SK-N-SH (cell line): ENCODE data around the gene TPST2. TPM values are rescaled to one million over a fixed set of nuclear protein-coding genes. Genes with fewer than 3 reads are reported as not detected.

ENCODE experiments used
- CTCF ChIA-PET: fragments of 300-600, 350-600 bp; formaldehyde crosslinking; extraction: SDS; loops from one replicate; lab custom pipeline; 2021; lab: Yijun Ruan, JAX
- POLR2A ChIA-PET: fragments of 350-600 bp; sonication (Branson Sonifier 250); formaldehyde crosslinking; extraction: SDS; loops from one replicate; lab custom pipeline; 2020; ENCODE audit warnings: antibody characterized with exemption, inconsistent platforms; lab: Yijun Ruan, JAX
- DNase-seq: peaks from one replicate; pipeline ENCODE4 v3.0.0; 2012
- H2AFZ ChIP-seq: fragments of 200-600 bp; sonication (generic); 2 replicates; pipeline ENCODE4 v1.8.1; 2016; ENCODE audit warnings: antibody characterized with exemption, mild to moderate bottlenecking, low read depth
- H3F3A ChIP-seq: fragments of 200-600 bp; sonication (generic); replicated peaks from 2 replicates; pipeline ENCODE3; 2016; ENCODE audit warnings: antibody characterized with exemption, mild to moderate bottlenecking; ENCODE audit not compliant: insufficient read depth
- H3K27ac ChIP-seq, 2 experiments: fragments of 200-500 bp in 1 of 2; fragments of 200-600 bp in 1 of 2; sonication (Bioruptor generic) in 1 of 2; sonication (generic), shearing (Covaris generic) in 1 of 2; 2 replicates each; pipeline versions ENCODE4 v1.5.1 to v1.6.1; 2014 to 2016; ENCODE audit warnings: low read depth in 2 of 2, inconsistent platforms in 1 of 2, low read length in 1 of 2, mild to moderate bottlenecking in 1 of 2, mixed read lengths in 1 of 2
- H3K27me3 ChIP-seq: fragments of 200-600 bp; sonication (generic), shearing (Covaris generic); 2 replicates; pipeline ENCODE4 v1.6.1; 2016; ENCODE audit warnings: mixed run types; ENCODE audit not compliant: insufficient read depth
- H3K36me3 ChIP-seq, 2 experiments: fragments of 200-500 bp in 1 of 2; fragments of 200-600 bp in 1 of 2; sonication (Bioruptor generic) in 1 of 2; sonication (generic) in 1 of 2; replicated peaks in 1 of 2; 2 replicates each; pipeline versions ENCODE3 to v1.5.1; 2014 to 2016; ENCODE audit warnings: low read length in 1 of 2, mild to moderate bottlenecking in 1 of 2; ENCODE audit not compliant: insufficient read depth in 2 of 2, control insufficient read depth in 1 of 2
- H3K4me1 ChIP-seq, 2 experiments: fragments of 200-500 bp in 1 of 2; fragments of 200-600 bp in 1 of 2; sonication (Bioruptor generic) in 1 of 2; sonication (generic), shearing (Covaris generic) in 1 of 2; 2 replicates each; pipeline versions ENCODE4 v1.5.1 to v1.6.1; 2014 to 2016; ENCODE audit warnings: low read depth in 1 of 2, low read length in 1 of 2, mixed run types in 1 of 2; ENCODE audit not compliant: insufficient read depth in 2 of 2, control insufficient read depth in 1 of 2
- H3K4me2 ChIP-seq: fragments of 200-600 bp; sonication (generic), shearing (Covaris generic); 2 replicates; pipeline ENCODE4 v1.6.1; 2017; ENCODE audit warnings: mixed run types
- H3K4me3 ChIP-seq, 2 experiments: fragments of 200-500 bp in 1 of 2; fragments of 200-600 bp in 1 of 2; sonication (Bioruptor generic) in 1 of 2; sonication (generic), shearing (Covaris generic) in 1 of 2; 2 replicates each; pipeline versions ENCODE4 v1.5.1 to v1.8.1; 2014 to 2016; ENCODE audit warnings: low read depth in 2 of 2, inconsistent platforms in 1 of 2, low read length in 1 of 2, mild to moderate bottlenecking in 1 of 2, mixed read lengths in 1 of 2, moderate library complexity in 1 of 2
- H3K79me2 ChIP-seq: fragments of 200-600 bp; sonication (generic); 2 replicates; pipeline ENCODE4 v1.8.1; 2017; ENCODE audit warnings: mild to moderate bottlenecking; ENCODE audit not compliant: insufficient read depth
- H3K9ac ChIP-seq: fragments of 200-600 bp; sonication (generic); 2 replicates; pipeline ENCODE4 v1.6.1; 2017; ENCODE audit warnings: mixed run types
- H3K9me2 ChIP-seq: fragments of 200-600 bp; sonication (generic); 2 replicates; pipeline ENCODE4 v1.6.1; 2017; ENCODE audit warnings: mixed run types
- H3K9me3 ChIP-seq: fragments of 200-600 bp; sonication (generic); 2 replicates; pipeline ENCODE4 v1.6.1; 2017; ENCODE audit warnings: mixed run types, mild to moderate bottlenecking, moderate library complexity
- H4K20me1 ChIP-seq: fragments of 200-600 bp; sonication (generic); 2 replicates; pipeline ENCODE4 v1.6.1; 2017; ENCODE audit warnings: mild to moderate bottlenecking, mixed run types; ENCODE audit not compliant: insufficient read depth
- FOXJ3 ChIP-seq: sonication (generic); formaldehyde crosslinking; IDR thresholded peaks from 2 replicates; pipeline ENCODE4 v1.5.1; 2020; ENCODE audit warnings: mild to moderate bottlenecking, missing genetic modification reagents
- GATA2 ChIP-seq: sonication (generic); formaldehyde crosslinking; IDR thresholded peaks from 2 replicates; pipeline ENCODE4 v1.5.0; 2020; ENCODE audit warnings: mild to moderate bottlenecking, missing genetic modification reagents
- POLR2AphosphoS5 ChIP-seq: IDR thresholded peaks from 2 replicates; pipeline ENCODE4 v1.6.1; 2012; ENCODE audit warnings: low read depth, low read length
- SMC3 ChIP-seq: IDR thresholded peaks from 2 replicates; pipeline ENCODE4 v1.6.1; 2012; ENCODE audit warnings: low read depth, low read length, improper control_type of control experiment
- TAF1 ChIP-seq: IDR thresholded peaks from 2 replicates; pipeline ENCODE4 v1.6.1; 2012; ENCODE audit warnings: low read depth, mild to moderate bottlenecking, low read length, moderate library complexity, borderline replicate concordance
- TEAD4 ChIP-seq: IDR thresholded peaks from 2 replicates; pipeline ENCODE4 v1.4.0; 2012; ENCODE audit warnings: mild to moderate bottlenecking, borderline replicate concordance; ENCODE audit not compliant: insufficient read depth
- WGBS: methylation state at CpG from one replicate; pipeline ENCODE4 v1.1.6; 2017; ENCODE audit warnings: low lambda C conversion rate; 5-methylcytosine and 5-hydroxymethylcytosine counted together
- polyA plus RNA-seq, 3 experiments: library from polyadenylated mRNA; depleted of rRNA; stranded (reverse); fragments of >200 nt; gene quantifications; 2 replicates each; pipeline ENCODE4 v1.2.3, GENCODE V29; 2012
- TF ChIP-seq, protein P1 (sequence below): IDR thresholded peaks from 2 replicates; pipeline ENCODE4 v1.4.0; 2012; ENCODE audit warnings: low read depth, borderline replicate concordance
- TF ChIP-seq, protein P2 (sequence below): fragments of 150-350 bp; IDR thresholded peaks from 2 replicates; pipeline ENCODE4 v1.6.1; 2016; ENCODE audit warnings: mild to moderate bottlenecking, low read depth, low read length
- TF ChIP-seq, protein P3 (sequence below): IDR thresholded peaks from 2 replicates; pipeline ENCODE4 v1.4.0; 2012; ENCODE audit warnings: low read depth, borderline replicate concordance
- TF ChIP-seq, protein P4 (sequence below): fragments of 150-350 bp; IDR thresholded peaks from 2 replicates; pipeline ENCODE4 v1.6.1; 2017; ENCODE audit warnings: antibody characterized with exemption, low read length, low read depth, borderline replicate concordance

Gene TPST2
- polyA plus RNA-seq, 1 of the 3 experiments (the other 2 are of a cell fraction): 58.4 TPM

DNA sequence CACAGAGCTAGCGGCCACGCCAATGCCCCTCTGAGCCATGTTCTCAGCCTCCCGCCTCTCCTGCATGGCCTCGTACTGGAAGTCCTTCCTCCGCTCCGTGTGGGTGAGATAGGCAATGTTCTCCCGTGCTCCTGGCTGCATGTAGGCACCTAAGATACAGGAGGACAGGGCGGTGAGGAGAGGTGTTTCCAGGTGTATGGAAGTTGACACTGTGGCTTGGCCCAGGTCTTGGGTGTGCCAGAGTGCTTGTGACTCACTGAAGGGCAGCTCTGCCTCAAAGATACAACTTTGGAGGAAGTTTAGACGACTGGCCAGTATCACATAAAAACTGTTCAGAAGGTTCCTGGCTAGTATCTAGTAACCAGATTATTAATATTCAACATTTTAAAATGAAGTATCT lies 97.7 kb downstream of the TPST2 start:
- no peaks in the 10 kb centered on the region for H4K20me1 ChIP-seq
- no peaks in the 10 kb centered on the region for H3K27me3 ChIP-seq
- DNase-seq: no peak
- no peak overlapping the region for H3K27ac ChIP-seq
- ChIA-PET POLR2A (interaction anchor here (0.7 to 1.5 kb wide), 3 partner anchors 8 to 175 kb away, joined by 3 to 6 read pairs (median 3); partner anchors contain the start of genes HPS4 and SRRD), CTCF (interaction anchor here (1.0 to 2.5 kb wide), 3 partner anchors 9 to 31 kb away, joined by 3 to 12 read pairs (median 5); partner anchors contain the start of genes HPS4 and SRRD)
- TF ChIP-seq TAF1 (no peak), FOXJ3 (CRISPR knock-in tag) (no peak), TEAD4 (no peak), SMC3 (no peak)
- TF ChIP-seq, protein P1, sequence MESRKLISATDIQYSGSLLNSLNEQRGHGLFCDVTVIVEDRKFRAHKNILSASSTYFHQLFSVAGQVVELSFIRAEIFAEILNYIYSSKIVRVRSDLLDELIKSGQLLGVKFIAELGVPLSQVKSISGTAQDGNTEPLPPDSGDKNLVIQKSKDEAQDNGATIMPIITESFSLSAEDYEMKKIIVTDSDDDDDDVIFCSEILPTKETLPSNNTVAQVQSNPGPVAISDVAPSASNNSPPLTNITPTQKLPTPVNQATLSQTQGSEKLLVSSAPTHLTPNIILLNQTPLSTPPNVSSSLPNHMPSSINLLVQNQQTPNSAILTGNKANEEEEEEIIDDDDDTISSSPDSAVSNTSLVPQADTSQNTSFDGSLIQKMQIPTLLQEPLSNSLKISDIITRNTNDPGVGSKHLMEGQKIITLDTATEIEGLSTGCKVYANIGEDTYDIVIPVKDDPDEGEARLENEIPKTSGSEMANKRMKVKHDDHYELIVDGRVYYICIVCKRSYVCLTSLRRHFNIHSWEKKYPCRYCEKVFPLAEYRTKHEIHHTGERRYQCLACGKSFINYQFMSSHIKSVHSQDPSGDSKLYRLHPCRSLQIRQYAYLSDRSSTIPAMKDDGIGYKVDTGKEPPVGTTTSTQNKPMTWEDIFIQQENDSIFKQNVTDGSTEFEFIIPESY: no peak
- TF ChIP-seq, all 33 proteins: peak for 0
- Histone ChIP-seq H3K4me1 (no peaks in the 10 kb centered on the region), H3K36me3 (peaks cover 54 to 84% of the 10 kb centered on the region in 2 experiments), H2AFZ (no peak overlapping the region), H3K9me3 (no peaks in the 10 kb centered on the region), H3K9ac (no peak overlapping the region), H3K9me2 (no peaks in the 10 kb centered on the region), H3F3A (peaks cover 7% of the 10 kb centered on the region), H3K79me2 (peaks cover 4% of the 10 kb centered on the region; the same call in 1 of the 2 replicates), H3K4me3 (no peak overlapping the region), H3K4me2 (no peak overlapping the region)
- WGBS: 95% methylated on average over 9 of the region's 9 CpGs

DNA sequence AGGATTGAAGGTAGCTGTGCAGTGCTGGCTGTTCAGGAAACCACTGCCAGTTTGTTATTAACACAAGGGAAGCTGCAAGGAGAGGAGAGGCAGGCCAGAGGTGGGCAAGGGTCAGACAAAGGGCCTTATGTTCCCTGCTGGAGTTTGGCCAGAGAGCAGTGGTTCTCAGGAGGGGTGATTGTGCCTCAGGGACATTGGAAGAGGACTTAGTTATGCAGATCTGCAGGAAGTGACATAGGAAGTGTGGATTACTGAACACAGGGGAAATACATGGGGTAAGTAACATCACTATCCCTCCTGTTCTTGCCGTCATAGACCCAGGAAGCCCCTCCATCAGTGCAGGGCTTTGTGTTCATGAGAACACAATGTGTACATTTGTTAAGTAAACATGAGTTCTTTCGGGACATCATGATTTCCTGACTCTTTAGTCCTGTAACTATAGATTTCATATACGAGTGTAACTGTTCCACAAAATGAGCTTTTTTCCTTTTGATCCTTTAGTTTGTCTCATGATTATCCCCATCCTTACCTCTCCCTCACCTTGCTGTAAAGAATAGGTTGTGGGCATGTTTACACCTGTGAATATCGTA lies 100.4 kb downstream of the TPST2 start:
- H3K9me3 ChIP-seq: no peaks in the 10 kb centered on the region
- no peak overlapping the region for H3K9ac ChIP-seq
- peaks cover 35 to 62% of the 10 kb centered on the region in 2 experiments for H3K36me3 ChIP-seq
- CTCF ChIA-PET: interaction anchor here (1.0 kb wide), 1 partner anchor 125 kb away, joined by 3 read pairs; no protein-coding TSS in a partner anchor
- no peaks in the 10 kb centered on the region for H4K20me1 ChIP-seq
- WGBS: 87% methylated on average over 4 of the region's 4 CpGs
- peaks cover 28% of the 10 kb centered on the region; the same call in 1 of the 2 replicates for H3K79me2 ChIP-seq
- POLR2A ChIA-PET: no interaction called here
- DNase-seq: no peak
- TF ChIP-seq, protein P2, sequence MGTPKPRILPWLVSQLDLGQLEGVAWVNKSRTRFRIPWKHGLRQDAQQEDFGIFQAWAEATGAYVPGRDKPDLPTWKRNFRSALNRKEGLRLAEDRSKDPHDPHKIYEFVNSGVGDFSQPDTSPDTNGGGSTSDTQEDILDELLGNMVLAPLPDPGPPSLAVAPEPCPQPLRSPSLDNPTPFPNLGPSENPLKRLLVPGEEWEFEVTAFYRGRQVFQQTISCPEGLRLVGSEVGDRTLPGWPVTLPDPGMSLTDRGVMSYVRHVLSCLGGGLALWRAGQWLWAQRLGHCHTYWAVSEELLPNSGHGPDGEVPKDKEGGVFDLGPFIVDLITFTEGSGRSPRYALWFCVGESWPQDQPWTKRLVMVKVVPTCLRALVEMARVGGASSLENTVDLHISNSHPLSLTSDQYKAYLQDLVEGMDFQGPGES: no peak
- TF ChIP-seq, protein P3, sequence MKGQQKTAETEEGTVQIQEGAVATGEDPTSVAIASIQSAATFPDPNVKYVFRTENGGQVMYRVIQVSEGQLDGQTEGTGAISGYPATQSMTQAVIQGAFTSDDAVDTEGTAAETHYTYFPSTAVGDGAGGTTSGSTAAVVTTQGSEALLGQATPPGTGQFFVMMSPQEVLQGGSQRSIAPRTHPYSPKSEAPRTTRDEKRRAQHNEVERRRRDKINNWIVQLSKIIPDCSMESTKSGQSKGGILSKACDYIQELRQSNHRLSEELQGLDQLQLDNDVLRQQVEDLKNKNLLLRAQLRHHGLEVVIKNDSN: no peak
- TF ChIP-seq, protein P4, sequence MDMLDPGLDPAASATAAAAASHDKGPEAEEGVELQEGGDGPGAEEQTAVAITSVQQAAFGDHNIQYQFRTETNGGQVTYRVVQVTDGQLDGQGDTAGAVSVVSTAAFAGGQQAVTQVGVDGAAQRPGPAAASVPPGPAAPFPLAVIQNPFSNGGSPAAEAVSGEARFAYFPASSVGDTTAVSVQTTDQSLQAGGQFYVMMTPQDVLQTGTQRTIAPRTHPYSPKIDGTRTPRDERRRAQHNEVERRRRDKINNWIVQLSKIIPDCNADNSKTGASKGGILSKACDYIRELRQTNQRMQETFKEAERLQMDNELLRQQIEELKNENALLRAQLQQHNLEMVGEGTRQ: no peak
- TF ChIP-seq POLR2AphosphoS5 (0 out of 2 replicates have a peak, but pooled peaks have one; percentile 6), GATA2 (CRISPR knock-in tag) (no peak)
- no peaks in the 10 kb centered on the region for H3K9me2 ChIP-seq
- H3F3A ChIP-seq: peaks cover 7% of the 10 kb centered on the region
- no peak overlapping the region for H3K27ac ChIP-seq
- no peaks in the 10 kb centered on the region for H3K27me3 ChIP-seq
- H3K4me2 ChIP-seq: no peak overlapping the region
- H3K4me1 ChIP-seq: peaks cover 0 to 6% of the 10 kb centered on the region in 2 experiments; a peak in 2 of 4 replicates
- H2AFZ ChIP-seq: no peak overlapping the region
- no peak overlapping the region for H3K4me3 ChIP-seq
